ENCODE data around the gene MYO9A. TPM values are rescaled to one million over a fixed set of nuclear protein-coding genes. Genes with fewer than 3 reads are reported as not detected.
A peak's percentile ranks its signal among the peaks of the same experiment; 100 is the strongest.

Gene MYO9A
- total RNA-seq, 4 donors from 2014 or later = 61.2 to 99.9 (median 79.9) TPM

DNA sequence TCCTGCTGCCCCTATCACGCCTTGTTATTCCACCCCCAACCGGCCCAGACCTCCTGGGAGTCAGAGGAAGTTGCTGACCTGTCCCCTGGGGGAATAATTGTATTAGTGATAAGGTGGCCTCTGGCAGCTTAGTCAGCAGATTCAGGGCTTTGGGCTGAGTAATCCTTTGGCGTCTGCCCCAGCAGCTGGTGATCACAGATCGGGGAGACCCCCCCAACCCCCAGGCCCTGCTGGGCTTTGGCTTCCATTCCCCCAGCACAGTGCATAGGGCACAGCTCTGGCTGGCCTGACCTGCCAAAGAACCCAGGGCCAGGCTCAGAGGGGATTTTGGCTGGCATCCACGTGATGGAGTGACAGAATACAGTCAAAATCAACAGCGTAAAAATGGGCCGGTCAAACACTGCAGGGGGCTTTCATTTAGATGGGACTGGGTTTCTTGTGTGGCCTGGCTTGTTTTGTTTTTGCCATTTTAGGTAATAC lies 311.5 kb downstream of the MYO9A start:
- Histone ChIP-seq H3K27me3 (peaks cover 0 to 3% of the 10 kb centered on the region in 2 donors), H3K36me3 (no peaks in the 10 kb centered on the region), H3K4me1 (no peaks in the 10 kb centered on the region), H3K9me3 (no peaks in the 10 kb centered on the region), H3K27ac (no peak overlapping the region), H3K4me3 (no peak overlapping the region)
- DNase-seq (ENCODE audit: low spot score in 2 of 2) = no peak
- TF ChIP-seq CTCF (IDR thresholded peaks at IDR 0.05) (no peak), EP300 (IDR thresholded peaks at IDR 0.05) (no peak), POLR2A (IDR thresholded peaks at IDR 0.05) (no peak)
- 30 to 49% methylated on average over 7 of the region's 7 CpGs for WGBS, 2 donors

GRCh38 chr15:71804695-71805470 lies 313.1 kb downstream of the MYO9A start:
- Histone ChIP-seq H3K9me3 (no peaks in the 10 kb centered on the region), H3K4me3 (no peak overlapping the region), H3K27ac (no peak overlapping the region), H3K36me3 (no peaks in the 10 kb centered on the region), H3K27me3 (peaks cover 0 to 3% of the 10 kb centered on the region in 2 donors), H3K4me1 (peaks cover 0 to 4% (median 0%) of the 10 kb centered on the region in 4 donors)
- TF ChIP-seq CTCF (IDR thresholded peaks at IDR 0.05) (no peak), POLR2A (IDR thresholded peaks at IDR 0.05) (no peak), EP300 (IDR thresholded peaks at IDR 0.05) (no peak)
- no peak for DNase-seq (ENCODE audit: low spot score in 2 of 2)
- 44 to 56% methylated on average over 6 of the region's 6 CpGs for WGBS, 2 donors

DNA sequence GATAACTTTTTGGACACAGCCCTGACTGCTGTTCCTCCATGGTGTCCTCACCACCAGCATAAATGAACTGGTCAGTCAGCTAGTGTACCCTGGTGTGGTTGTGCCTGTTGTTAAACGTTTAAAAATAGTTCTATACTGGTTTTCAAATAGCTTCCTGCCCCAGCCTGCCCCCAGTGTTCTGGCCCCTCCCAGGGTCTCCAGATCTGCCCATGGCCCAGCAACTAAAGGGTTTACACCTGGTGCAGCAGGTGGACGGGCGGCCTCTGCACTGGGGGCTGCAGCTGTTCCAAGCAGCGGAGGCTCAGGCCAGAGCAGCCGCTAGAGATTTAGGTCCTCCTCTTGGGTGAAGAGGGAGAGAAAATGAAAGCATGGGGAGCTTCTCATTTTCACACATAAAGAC lies 313.7 kb downstream of the MYO9A start:
- H3K4me3 ChIP-seq = no peak overlapping the region
- peaks cover 0 to 4% (median 0%) of the 10 kb centered on the region in 4 donors for H3K4me1 ChIP-seq
- H3K9me3 ChIP-seq = no peaks in the 10 kb centered on the region
- H3K27ac ChIP-seq = no peak overlapping the region
- no peak for TF ChIP-seq CTCF (IDR thresholded peaks at IDR 0.05)
- TF ChIP-seq EP300 (IDR thresholded peaks at IDR 0.05) = no peak
- TF ChIP-seq POLR2A (IDR thresholded peaks at IDR 0.05) = no peak
- H3K27me3 ChIP-seq = peaks cover 0 to 3% of the 10 kb centered on the region in 2 donors
- no peak for DNase-seq (ENCODE audit: low spot score in 2 of 2)
- 56 to 61% methylated on average over 5 of the region's 5 CpGs for WGBS, 2 donors
- no peaks in the 10 kb centered on the region for H3K36me3 ChIP-seq

GRCh38 chr15:71802770-71803169 lies 315.2 kb downstream of the MYO9A start:
- Histone ChIP-seq H3K36me3 (no peaks in the 10 kb centered on the region), H3K27ac (no peak overlapping the region), H3K9me3 (no peaks in the 10 kb centered on the region), H3K4me3 (no peak overlapping the region), H3K4me1 (peaks cover 0 to 4% (median 0%) of the 10 kb centered on the region in 4 donors), H3K27me3 (no peaks in the 10 kb centered on the region)
- WGBS, 2 donors = 60 to 68% methylated on average over 21 of the region's 21 CpGs
- no peak for DNase-seq (ENCODE audit: low spot score in 2 of 2)
- no peak for TF ChIP-seq EP300 (IDR thresholded peaks at IDR 0.05)
- TF ChIP-seq POLR2A (IDR thresholded peaks at IDR 0.05) = no peak
- peak in 1 of 5 experiments; percentile 21 for TF ChIP-seq CTCF (IDR thresholded peaks at IDR 0.05)

- WGBS, 2 donors = 94 to 96% methylated on average over 24 of the region's 24 CpGs
These were observed 315.9 kb downstream of the MYO9A start for GRCh38 chr15:71801935-71802655.

More at GRCh38 chr15:71801935-71802655, 315.9 kb downstream of the MYO9A start:
- Histone ChIP-seq H3K27me3 (no peaks in the 10 kb centered on the region), H3K27ac (no peak overlapping the region), H3K4me3 (no peak overlapping the region), H3K9me3 (no peaks in the 10 kb centered on the region), H3K36me3 (no peaks in the 10 kb centered on the region), H3K4me1 (peaks cover 0 to 4% (median 0%) of the 10 kb centered on the region in 4 donors)
- no peak for TF ChIP-seq EP300 (IDR thresholded peaks at IDR 0.05)
- TF ChIP-seq POLR2A (IDR thresholded peaks at IDR 0.05) = no peak
- TF ChIP-seq CTCF (IDR thresholded peaks at IDR 0.05) = no peak
- DNase-seq (ENCODE audit: low spot score in 2 of 2) = no peak
